ENCODE data around the gene CEPT1. TPM values are rescaled to one million over a fixed set of nuclear protein-coding genes. Genes with fewer than 3 reads are reported as not detected.

Gene CEPT1
- total and polyA plus RNA-seq, 9 of the 15 experiments (the other 6 are each of a cell fraction or from before 2014, with no cell fraction given): 24.4 to 72.6 (median 42.4) TPM

- TF ChIP-seq ZNF518B (CRISPR knock-in tag; IDR thresholded peaks at IDR 0.05) (no peak), ZNF324 (CRISPR knock-in tag; IDR thresholded peaks at IDR 0.05) (no peak), ESRRA (IDR thresholded peaks at IDR 0.05; ENCODE audit: borderline replicate concordance, low read depth) (0 out of 2 replicates have a peak, but pooled peaks have one; percentile 11), THAP7 (CRISPR knock-in tag; IDR thresholded peaks at IDR 0.05) (no peak), FOXJ2 (tag; IDR thresholded peaks at IDR 0.05) (no peak), STAG1 (CRISPR knock-in tag; IDR thresholded peaks at IDR 0.05; ENCODE audit: borderline replicate concordance) (peak; percentile 80; the same call in 1 of the 2 replicates), ZNF766 (CRISPR knock-in tag; conservative IDR thresholded peaks at IDR 0.05) (no peak), ZNF175 (CRISPR knock-in tag; IDR thresholded peaks at IDR 0.05; ENCODE audit: low read depth) (no peak), POLR2AphosphoS2 (IDR thresholded peaks at IDR 0.05; ENCODE audit: low read length) (no peak), ATF3 (IDR thresholded peaks at IDR 0.05) (peak; percentile 59), ATF3 (CRISPR knock-in tag; conservative IDR thresholded peaks at IDR 0.05) (no peak), RAD51 (IDR thresholded peaks at IDR 0.05; ENCODE audit: borderline replicate concordance, low read depth) (no peak), SFPQ (IDR thresholded peaks at IDR 0.05; ENCODE audit: low read depth, low read length) (no peak), STAT5A (IDR thresholded peaks at IDR 0.05; ENCODE audit: borderline replicate concordance, low read length) (no peak), LEF1 (IDR thresholded peaks at IDR 0.05) (peak; percentile 36; the same call in 1 of the 2 replicates), CBX1 (IDR thresholded peaks at IDR 0.05; ENCODE audit: low read depth) (no peak), TFAP4 (CRISPR knock-in tag; IDR thresholded peaks at IDR 0.05; ENCODE audit: borderline replicate concordance) (peak; percentile 31; the same call in 1 of the 2 replicates), U2AF2 (optimal IDR thresholded peaks at IDR 0.05; ENCODE audit: low read depth, low read length) (no peak)
These were observed 82.5 kb downstream of the CEPT1 start (continued) for GRCh38 chr1:111222308-111223125.

Measured in K562 (cell line).